NCI-H1048 (cell line): ENCODE data around the gene SRL.
A peak's percentile ranks its signal among the peaks of the same experiment; 100 is the strongest.
"Not testable (repeated sequence)": the region's sequence is repeated elsewhere in the genome, so short reads cannot be mapped to it uniquely, and the experiment has no call there.

Source experiments
- DNase-seq: peaks from one replicate; lab custom pipeline; 2025; lab: John Stamatoyannopoulos, UW

SRL gene

DNA sequence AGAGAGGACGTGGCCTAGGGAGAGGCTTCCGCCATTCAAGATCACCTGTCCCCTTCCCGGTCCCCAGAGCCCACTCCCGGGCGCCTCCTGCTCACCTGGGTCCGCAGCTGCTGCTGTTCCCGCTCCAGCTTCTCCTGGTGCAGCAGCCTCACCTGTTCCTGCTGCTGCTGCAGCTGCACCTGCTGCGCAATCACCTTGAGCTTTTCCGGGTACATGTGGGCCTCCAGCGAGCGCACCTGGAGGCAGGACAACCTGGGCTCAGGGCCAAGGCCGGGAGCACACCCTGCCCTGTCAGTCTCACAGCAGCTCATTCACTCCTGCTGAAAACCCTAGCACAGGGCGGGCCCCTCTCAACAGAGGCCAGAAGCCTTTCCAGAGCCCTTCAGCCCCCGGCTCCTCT is 18.5 kb upstream of the SRL start:
- DNase-seq: no peak

DNA sequence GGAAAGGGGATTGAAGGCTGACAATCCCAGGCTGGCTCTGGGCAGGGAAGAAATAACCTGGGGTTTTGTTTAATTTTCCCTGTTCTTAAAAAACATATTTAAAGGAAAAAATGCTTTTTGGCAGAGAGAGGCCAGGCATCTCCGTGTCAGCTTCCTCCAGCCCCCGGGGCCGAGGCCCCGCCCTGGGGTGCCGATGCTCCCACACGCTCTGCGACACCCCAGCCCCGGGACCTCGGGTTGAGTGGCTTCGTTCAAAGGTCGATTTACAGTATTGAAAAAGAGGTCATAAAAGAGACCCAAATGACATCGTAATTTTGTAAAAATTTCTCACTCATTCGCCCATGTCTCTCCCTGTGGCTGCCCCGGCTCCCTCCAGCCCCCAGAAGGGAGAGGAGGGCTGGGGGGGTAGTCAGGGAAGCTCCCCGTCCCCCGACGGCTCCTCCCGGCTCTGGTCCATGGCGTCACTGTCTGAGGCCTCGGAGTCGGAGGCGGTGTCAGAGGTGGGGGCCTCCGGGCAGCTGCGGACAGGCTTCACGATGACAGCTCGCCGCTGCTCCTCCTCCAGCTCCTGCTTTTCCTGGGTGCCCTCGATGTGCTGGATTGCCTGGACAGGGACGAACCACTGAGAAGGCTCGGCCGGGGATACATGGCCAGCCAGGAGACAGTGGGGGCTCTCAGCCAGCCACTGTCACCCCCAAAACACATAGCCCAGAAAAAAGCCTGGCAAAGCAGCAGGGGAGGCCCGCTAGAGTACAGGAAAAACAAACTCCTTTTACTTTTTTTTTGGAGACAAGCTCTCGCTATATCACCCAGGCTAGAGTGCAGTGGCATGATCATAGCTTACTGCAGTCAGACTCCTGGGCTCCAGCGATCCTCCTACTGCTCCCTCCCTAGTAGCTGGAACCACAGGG is 16.0 kb upstream of the SRL start:
- no peak for DNase-seq

DNA sequence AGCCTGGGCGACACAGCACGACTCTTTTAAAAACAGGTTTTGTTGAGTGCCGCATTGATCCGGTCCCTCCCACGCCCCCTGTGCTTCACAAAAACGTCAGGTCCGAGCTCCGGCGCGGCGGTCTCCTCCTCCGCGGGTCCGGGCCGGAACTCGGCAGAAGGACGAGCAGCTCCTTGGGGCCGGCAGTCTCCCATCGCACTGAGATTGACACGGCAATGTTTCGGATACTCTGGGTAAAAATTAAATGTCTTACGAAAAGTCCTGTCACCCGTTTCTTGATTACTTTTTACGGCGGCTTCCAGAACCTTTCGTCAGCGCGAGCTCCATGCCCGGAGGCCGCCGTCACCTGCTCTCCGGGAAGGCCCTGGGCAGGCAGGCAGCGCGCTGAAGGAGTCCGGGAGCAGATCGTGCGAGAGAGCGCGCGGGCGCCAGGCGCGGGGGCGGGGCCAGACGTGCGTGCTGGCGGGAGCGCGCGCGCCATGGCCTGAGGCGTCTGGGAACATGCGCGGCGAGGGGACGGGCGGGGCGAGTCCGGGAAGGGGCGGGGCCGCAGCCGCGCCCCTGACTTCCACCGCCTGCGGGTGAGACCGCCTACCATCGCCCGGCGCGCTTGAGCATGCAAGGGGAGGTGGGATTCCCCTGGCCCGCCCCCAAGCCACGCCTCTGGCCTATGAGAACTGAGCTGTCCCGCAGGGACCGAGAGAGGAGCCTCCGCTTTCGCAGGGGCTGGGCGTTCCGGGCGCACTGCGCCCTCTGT is 11.7 kb upstream of the SRL start:
- DNase-seq: peak; percentile 86

DNA sequence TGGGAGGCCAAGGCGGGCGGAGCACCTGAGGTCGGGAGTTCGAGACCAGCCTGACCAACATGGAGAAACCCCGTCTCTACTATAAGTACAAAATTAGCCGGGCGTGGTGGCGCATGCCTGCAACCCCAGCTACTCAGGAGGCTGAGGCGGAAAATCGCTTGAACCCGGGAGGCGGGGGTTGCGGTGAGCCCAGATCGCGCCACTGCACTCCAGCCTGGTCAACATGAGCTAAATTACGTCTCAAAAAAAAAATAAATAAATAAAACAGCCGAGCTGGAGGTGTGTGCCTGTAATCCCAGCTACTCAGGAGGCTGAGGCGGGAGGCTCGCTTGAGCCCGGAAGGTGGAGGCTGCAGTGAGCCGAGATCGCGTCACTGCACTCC is 11.1 kb upstream of the SRL start:
- not testable (repeated sequence) for DNase-seq

DNA sequence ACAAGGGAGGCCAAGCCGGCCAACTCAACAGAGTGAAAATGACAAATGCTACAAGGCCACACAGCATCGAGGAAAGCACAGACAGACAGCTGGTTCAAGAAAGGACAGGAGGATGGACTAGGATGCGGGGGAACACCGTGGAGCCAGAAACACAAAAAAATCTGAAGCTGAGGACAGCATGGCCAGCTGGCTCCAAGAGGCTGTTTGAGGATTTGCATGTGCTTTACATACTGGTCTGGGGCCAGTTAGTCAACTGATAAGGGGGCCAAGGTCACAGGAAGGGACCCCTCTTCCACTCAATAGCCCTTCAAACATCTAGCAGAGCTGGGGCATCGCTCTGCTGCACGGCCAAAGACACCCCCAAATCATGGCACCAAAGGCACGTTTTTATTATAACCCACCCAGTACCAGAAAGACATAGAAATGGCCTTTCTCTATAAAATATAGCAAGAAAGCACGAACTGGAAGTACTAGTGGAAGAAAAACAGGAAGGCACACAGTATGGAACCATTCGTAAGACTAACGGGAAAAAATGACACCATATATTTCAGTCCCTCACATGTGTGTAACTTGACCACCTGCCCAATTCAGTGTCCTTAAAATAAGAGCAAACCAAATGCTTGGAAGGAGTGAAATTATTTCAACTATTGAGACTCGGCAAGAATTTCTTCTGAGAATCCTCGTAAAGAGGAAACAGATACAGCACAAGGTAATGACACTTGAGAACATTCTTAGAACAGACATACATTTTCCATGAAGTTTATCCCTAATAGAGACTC is 7.8 kb upstream of the SRL start:
- no peak for DNase-seq

DNA sequence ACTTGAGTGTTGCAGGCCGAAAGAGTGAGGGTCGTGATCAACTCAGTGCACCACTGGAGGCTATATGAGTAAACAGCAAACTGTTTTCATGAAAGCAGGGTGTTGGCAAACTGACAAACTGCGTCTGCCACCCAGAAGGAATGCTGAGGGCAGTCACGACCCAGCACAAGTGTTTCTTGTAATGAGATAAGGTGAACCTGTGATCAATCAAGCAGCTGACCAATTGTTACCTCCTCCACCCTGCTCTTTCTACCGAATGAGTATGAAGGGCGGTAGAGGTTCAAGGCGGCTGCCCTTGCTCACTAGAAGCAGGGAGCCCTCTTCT is 5.5 kb upstream of the SRL start:
- DNase-seq: no peak

DNA sequence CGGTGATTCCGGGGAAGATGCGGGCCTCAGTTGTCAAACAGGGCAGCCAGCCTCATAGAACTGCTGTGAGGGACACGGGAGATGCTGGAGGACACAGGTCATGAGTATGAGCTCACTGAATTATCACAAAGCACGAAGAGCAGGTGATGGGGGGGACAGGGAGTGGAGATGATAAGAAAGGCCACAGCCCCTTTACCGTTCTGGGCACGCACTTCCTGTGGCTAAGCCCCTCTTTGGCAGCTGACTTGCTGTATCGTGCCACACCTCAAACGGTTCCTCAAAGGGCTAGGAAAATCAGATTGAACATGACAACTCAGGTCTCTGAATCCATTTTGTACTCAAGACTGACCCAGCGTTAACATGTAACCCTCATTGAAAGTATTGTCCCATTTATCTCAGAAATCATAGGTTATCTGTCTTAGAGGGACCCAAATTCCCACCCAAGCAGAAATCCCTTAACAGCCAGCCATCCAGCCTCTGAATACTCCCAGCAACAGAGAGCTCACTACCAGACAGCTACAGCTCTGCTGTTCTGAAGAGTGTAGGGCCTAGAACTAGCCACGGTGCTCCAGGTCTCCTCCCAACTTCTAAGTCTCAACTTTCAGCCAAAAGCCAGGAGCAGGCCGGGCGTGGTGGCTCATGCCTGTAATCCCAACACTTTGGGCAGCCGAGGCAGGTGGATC is 5.0 kb upstream of the SRL start:
- DNase-seq: no peak

DNA sequence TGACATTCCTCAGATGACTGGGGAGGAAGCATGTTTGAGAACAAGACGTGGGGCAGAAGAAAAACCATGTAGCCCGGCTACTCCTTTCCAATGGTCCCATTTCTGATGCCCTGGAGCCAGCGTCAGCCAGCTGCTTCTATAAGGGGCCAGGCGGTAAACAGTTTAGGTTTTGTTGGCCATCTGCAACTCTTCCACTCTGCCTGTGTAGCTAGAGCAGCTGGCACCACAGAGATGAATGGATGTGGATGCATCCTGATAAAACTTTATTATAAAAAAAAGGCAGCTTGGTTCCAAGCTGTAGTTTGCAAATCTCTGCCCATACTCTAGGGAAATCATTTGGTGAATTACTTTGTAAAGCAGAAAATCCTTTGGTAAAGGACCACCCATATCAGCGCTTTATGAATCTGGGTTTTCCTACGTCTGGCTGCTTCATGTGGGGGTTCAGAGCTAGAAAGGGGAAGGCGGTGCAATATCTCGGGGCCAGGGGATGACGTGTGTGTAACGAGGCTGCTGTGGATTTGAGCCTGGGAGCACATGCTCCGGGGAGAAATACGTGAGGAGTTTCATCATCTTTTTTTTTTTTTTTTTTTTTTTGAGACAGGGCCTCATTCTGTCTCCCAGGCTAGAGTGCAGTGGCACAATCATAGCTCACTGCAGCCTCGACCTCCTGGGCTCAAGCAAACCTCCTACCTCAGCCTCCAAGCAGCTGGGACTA is 3.4 kb upstream of the SRL start:
- no peak for DNase-seq

DNA sequence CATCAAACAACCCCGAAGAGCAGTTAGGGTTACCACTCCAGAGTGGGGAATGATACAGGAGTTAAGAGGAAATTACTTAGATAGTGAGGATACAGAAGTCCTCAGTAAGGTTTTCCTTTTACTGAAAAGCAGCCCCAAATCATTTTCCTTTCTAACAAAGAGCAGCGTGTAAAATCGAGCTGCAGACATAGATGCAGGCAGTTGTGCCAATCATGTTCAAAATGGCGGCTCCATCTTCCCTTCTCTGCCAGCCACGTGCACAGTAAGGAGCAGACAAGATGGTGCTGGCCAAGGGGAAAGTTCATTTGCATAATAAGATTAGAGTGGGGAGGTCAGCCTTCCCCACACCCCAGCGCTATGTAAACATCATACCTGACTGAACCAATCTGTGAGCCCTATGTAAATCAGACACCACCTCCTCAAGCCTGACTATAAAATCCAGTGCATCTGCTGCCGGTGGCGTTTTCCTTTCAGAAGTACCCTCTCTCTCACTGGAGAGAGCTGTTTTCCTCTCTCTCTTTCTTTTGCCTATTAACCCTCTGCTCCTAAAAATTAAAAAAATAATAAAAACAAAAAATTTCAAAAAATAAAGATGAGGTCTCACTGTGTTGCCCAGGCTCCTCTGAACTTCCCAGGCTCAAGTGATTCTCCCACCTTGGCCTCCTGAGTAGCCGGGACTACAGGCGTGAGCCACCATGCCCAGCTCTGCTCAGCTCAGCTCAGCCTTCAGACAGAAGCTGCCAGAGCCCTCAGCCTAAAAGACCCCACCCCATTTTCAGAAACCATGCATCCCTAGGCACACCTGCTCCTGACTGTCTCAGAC is 2.6 kb upstream of the SRL start:
- DNase-seq: peak; percentile 2

DNA sequence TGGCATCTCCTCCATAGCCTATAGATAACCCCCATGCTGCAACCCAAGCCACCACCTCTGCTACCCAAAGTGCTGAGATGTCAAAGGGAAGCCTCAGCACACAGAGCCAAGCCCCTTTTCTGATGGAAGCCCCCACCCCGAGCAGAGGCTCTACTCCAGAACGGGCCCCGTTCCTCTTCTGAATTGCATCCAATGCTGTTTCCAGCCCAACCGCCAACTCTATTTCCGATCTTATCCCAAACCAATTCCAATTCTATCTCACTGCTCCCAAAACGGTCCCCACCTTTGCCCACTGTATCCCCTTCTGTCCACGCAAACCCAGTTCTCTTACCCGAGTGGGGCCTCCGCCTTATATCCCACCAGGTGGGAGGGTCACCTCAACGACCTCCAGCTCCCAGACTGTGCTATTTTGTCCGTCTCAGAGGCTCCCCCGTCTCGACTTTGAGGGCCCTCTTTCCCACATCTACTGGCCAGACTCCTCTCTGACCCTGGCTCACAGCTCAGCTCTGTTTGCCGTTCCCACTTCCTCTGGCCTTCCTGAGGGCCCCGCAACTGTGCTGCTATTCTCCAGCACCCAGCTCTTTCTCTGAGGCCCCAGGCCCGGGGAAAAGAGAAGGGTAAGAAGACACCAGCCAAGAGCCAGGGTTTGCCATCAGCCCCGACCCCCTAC is 487 bp downstream of the SRL start:
- DNase-seq: no peak

DNA sequence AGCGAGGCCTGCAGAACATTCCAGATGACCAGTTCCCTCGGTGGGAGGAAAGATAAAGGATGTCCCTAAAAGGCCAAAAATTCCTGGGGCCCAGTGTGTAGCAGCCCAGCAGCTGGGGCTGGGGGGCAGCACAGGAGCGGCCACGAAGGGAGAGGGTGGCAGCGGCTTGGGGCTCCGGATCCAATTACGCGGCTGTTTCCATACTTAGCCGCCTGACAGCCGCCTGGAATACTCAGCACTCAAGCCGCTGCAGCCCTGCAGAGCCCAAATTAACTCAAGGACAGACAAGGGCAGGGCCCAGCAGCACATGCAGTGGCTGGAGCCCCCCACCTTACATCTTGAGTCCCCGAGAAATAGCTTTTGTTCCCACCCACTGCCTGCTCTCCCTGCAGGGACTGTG is 1.3 kb downstream of the SRL start:
- no peak for DNase-seq

DNA sequence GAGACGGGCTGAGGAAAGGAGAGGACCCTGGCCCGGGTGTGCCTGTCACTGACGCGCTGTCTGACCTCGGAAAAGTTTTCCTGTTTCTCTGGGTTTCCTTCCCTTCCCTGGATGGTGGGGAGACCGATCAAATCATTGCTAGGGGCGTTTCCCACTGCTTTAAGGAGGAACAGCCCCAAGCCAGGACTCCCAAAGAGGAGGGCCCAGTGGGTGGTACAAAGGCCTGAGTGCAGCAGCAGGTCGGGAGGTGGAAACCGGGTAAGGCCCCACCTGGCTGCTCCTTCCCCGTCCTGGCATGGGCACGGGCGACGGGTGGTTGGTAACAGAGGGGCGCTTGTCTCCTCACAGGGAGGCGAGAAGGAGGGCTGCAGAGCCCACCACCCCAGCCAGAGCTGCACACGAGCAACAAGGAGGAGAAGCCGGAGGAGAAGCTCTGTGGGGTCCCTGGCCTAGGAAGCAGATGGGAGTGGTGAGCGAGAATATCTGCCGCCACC is 2.2 kb downstream of the SRL start:
- no peak for DNase-seq

DNA sequence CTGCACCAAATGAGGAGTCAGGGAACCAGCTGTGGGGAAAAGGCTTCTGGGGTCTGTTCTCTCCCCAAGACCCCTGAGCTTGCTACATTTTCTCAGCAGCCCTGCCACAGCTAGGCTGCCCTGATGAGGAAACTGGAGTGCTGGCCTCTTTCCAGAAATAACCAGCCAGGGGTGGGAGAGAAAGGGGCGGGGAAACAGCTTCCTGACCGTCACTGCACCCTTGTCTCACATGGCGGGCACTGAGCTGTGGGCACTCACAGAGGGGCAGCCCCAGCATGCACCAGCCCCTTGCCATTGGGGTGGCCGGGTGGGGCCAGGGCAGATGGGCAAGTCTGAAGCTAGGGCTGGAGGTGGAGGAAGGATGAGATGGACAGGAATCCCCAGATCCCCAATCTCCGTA is 2.9 kb downstream of the SRL start:
- DNase-seq: no peak

DNA sequence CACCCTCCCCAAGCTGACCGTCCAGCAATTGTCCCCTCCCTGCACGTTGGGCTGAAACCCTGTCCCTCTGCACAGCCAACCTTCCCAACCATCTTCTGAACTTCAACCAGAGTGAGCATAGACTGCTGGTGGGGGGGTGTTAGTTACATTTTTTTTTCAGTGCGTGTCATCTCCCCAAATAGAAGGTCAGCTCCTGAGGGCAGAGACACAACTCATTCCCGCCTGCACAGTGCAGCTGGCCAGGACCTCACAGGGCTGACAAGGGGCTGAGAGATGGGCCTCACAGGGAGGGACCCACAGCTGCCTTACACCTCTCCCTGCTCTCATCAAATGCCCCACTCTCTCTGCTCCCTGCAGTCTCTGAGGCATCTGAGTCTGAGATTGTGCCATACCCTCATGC is 8.4 kb downstream of the SRL start:
- DNase-seq: no peak

DNA sequence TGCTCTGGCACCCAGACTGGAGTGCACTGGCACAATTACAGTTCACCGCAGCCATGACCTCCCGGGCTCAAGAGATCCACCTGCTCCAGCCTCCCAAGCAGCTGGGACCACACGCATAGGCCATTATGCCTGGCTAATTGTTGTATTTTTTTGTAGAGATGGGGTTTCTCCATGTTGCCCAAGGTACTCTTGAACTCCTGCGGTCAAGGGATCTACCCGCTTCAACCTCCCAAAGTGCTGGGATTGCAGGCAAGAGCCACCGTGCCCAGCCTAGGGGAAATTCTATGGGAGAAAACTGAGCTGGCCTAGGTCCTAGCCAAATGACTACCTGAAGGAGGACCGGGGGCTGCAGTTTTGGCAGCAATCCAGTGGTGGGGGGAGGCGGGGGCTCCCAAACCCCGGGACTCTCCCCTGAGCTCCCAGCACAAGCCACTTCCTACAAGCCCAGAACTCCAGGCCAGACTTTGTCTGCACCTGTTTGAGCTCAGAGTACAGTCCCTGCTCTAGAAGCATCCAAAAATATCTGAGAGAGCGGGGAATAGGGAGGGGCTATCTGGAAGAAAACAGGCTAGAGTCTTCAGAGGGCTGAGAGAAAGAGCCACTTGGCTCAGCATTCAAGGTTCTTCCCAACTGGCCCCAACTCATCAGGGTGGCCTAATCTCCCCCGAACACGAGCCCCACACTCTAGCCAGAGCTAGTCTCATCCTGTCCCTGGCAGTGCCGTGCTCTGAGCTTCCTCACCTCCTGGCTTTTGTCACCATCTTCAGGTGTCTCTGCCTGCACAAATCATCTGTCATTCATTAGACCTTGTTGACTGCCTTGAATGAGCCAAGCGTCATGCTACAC is 9.1 kb downstream of the SRL start:
- no peak for DNase-seq

DNA sequence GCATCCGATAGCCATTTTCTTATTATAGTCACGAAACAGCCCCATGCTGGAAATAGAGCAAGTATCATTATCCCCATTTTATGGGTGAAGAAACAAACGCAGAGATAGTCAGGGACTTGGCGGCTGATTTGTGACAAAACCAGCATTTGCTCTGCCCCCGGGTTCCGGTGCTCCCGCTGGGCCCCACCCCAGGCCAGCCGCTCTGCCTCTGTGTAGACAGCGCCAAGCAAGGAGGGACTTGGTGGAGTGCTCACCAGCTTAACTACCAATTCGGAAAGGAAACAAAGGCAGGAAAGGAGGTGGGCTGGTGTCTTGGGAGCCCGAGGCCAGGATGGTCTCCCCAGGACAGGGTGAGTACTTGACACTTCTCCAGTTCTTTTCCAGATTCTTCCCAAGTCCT is 10.0 kb downstream of the SRL start:
- no peak for DNase-seq

DNA sequence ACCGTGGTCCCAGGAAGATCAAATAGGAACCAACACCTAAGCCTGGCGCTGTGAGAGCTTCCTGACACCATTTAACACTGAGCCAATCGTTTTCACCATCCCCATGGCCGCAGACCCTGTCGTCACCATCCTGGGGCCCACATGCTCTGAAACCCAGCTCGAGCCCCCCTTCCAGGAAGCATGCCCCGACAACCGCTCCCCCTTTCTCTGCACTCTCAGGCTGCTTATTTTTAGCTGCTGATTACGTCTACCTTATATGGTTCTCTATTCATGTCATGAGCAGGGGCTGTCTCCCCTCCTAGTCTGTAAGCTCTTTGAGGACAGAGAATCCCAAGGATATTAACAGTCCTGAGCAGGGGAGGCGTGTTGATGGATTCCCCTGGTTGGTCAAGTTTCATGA is 10.5 kb downstream of the SRL start:
- DNase-seq: no peak

DNA sequence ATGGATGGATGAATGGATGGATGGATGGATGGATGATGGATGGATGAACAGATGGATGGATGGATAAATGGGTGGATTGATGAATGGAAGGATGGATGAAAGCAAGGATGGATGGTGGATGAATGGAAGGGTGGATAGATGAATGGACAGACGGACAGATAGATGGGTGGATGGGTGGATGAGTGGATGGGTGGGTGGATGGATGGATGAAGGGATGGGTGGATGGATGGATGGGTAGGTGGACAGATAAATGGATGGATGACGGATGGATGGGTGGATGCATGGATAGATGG is 14.9 kb downstream of the SRL start:
- DNase-seq: no peak
